K562 (cell line): ENCODE measurements around the gene DELE1. TPM values are rescaled to one million over a fixed set of nuclear protein-coding genes. Genes with fewer than 3 reads are reported as not detected.

Source experiments
- CHD2 ChIP-seq: IDR thresholded peaks from 2 replicates; pipeline ENCODE4 v1.6.1; 2011; ENCODE audit warnings: low read depth, low read length
- MCM5 ChIP-seq: fragments of 450-650 bp; IDR thresholded peaks from 2 replicates; pipeline ENCODE4 v1.6.1; 2016; ENCODE audit warnings: low read depth
- PBX2 ChIP-seq, 2 experiments: IDR thresholded peaks in 1 of 2; conservative IDR thresholded peaks in 1 of 2; 2 replicates each; pipeline ENCODE4 v1.6.1; 2016; ENCODE audit warnings: low read depth in 2 of 2, mild to moderate bottlenecking in 1 of 2, missing compliant biosample characterization in 1 of 2, missing genetic modification characterization in 1 of 2, moderate library complexity in 1 of 2
- PHF8 ChIP-seq: fragments of 200-600 bp; sonication (generic); IDR thresholded peaks from 2 replicates; pipeline ENCODE4 v1.6.1; 2012; ENCODE audit warnings: mixed run types, mild to moderate bottlenecking, inconsistent platforms, low read length, moderate library complexity, borderline replicate concordance
- POLR2G ChIP-seq: fragments of 200-400 bp; formaldehyde crosslinking; IDR thresholded peaks from 2 replicates; pipeline ENCODE4 v1.6.1; 2017; ENCODE audit warnings: low read depth, mild to moderate bottlenecking, antibody characterized with exemption, low read length, moderate library complexity
- REST ChIP-seq, 2 experiments: fragments of 450-650 bp; formaldehyde crosslinking in 1 of 2; IDR thresholded peaks; 2 replicates each; pipeline versions ENCODE4 v1.4.0 to v1.6.1; 2014 to 2020; ENCODE audit warnings: mild to moderate bottlenecking in 2 of 2, borderline replicate concordance in 1 of 2, low read depth in 1 of 2
- TAF1 ChIP-seq: IDR thresholded peaks from 2 replicates; pipeline ENCODE4 v1.6.1; 2011; ENCODE audit warnings: mild to moderate bottlenecking, low read length, moderate library complexity; ENCODE audit not compliant: insufficient read depth, control insufficient read depth, severe bottlenecking; ENCODE audit errors: extremely low read depth
- VEZF1 ChIP-seq: fragments of 200-800 bp; sonication (Bioruptor generic); IDR thresholded peaks from 2 replicates; pipeline ENCODE4 v1.6.1; 2017; ENCODE audit warnings: missing genetic modification characterization, missing compliant biosample characterization
- YY1 ChIP-seq, 3 experiments: IDR thresholded peaks; 2 replicates each; pipeline ENCODE4 v1.6.1; 2011; ENCODE audit warnings: low read length in 2 of 3, mild to moderate bottlenecking in 2 of 3, moderate library complexity in 2 of 3, borderline replicate concordance in 1 of 3, control low read depth in 1 of 3, low read depth in 1 of 3; ENCODE audit not compliant: insufficient read depth in 3 of 3, insufficient replicate concordance in 2 of 3, control insufficient read depth in 1 of 3, insufficient read length in 1 of 3; ENCODE audit errors: extremely low read depth in 1 of 3
- ZNF23 ChIP-seq: fragments of 250-450 bp; sonication (Bioruptor Pico); IDR thresholded peaks from 2 replicates; pipeline ENCODE4 v1.4.0; 2020; ENCODE audit warnings: mild to moderate bottlenecking
- ZNF696 ChIP-seq: fragments of 250-450 bp; sonication (Bioruptor Pico); conservative IDR thresholded peaks from 2 replicates; pipeline ENCODE4 v1.4.0; 2020; ENCODE audit warnings: mild to moderate bottlenecking, moderate library complexity
- polyA plus RNA-seq, 8 experiments: library from polyadenylated mRNA; depleted of rRNA in 4 of 8; stranded (reverse) in 5 of 8; unstranded in 3 of 8; fragments of >200 nt; fragmentation: Nextera tagmentation in 2 of 8; fragmentation: Illumina TruSeq in 1 of 8; extraction: Ambion mirVana in 2 of 8; extraction: Trizol in 1 of 8; gene quantifications; 2 replicates each; pipeline versions ENCODE4 v1.2.1 to v1.2.3, GENCODE V29; 2011 to 2014; ENCODE audit warnings: inconsistent platforms in 1 of 8, missing spikeins in 1 of 8
- total RNA-seq, 7 experiments: library from RNA; depleted of rRNA in 6 of 7; stranded (reverse); fragments of >200 nt in 6 of 7; fragmentation: Illumina TruSeq in 2 of 7; extraction: Trizol in 2 of 7; gene quantifications; 2 replicates each; pipeline versions ENCODE4 v1.2.1 to v1.2.3, GENCODE V29; 2011 to 2021; ENCODE audit warnings: low replicate concordance in 1 of 7
- TF ChIP-seq, protein P1 (sequence below): sonication (generic); IDR thresholded peaks from 2 replicates; pipeline ENCODE4 v1.6.1; 2016

DELE1 gene
- total and polyA plus RNA-seq, 9 of the 15 experiments (the other 6 are each of a cell fraction or from before 2014, with no cell fraction given), result 16.6 to 74.4 (median 49.8) TPM

- TF ChIP-seq REST (IDR thresholded peaks at IDR 0.05; ENCODE audit: borderline replicate concordance), result peak; percentile 56; the same call in 1 of the 2 replicates
- TF ChIP-seq REST (CRISPR knock-in tag; IDR thresholded peaks at IDR 0.05; ENCODE audit: low read depth), result no peak
- TF ChIP-seq ZNF696 (CRISPR knock-in tag), result no peak
- TF ChIP-seq PBX2 (CRISPR knock-in tag; IDR thresholded peaks at IDR 0.05; ENCODE audit: low read depth), result no peak
- TF ChIP-seq PBX2 (tag; conservative IDR thresholded peaks at IDR 0.05; ENCODE audit: low read depth), result no peak
- TF ChIP-seq TAF1, result peak; percentile 34
- TF ChIP-seq POLR2G, result peak; percentile 64
- TF ChIP-seq PHF8, result peak; percentile 25; the same call in 1 of the 2 replicates
- TF ChIP-seq ZNF23, result no peak
- TF ChIP-seq CHD2, result no peak
- no peak for TF ChIP-seq MCM5
- TF ChIP-seq, protein P1, sequence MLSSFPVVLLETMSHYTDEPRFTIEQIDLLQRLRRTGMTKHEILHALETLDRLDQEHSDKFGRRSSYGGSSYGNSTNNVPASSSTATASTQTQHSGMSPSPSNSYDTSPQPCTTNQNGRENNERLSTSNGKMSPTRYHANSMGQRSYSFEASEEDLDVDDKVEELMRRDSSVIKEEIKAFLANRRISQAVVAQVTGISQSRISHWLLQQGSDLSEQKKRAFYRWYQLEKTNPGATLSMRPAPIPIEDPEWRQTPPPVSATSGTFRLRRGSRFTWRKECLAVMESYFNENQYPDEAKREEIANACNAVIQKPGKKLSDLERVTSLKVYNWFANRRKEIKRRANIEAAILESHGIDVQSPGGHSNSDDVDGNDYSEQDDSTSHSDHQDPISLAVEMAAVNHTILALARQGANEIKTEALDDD, result no peak
- TF ChIP-seq YY1 (IDR thresholded peaks at IDR 0.05; ENCODE audit: borderline replicate concordance in 1 of 3, control insufficient read depth in 1 of 3, extremely low read depth in 1 of 3, insufficient read depth in 3 of 3, insufficient read length in 1 of 3, insufficient replicate concordance in 2 of 3, low read depth in 1 of 3, low read length in 2 of 3), result peak in 1 of 3 experiments; percentile 67
- TF ChIP-seq VEZF1, result peak; percentile 88
These were observed 45.4 kb upstream of the DELE1 start, which contains the start of gene PCDH1 (continued) for GRCh38 chr5:141878186-141878710.
